HG03575 (cell line): ENCODE data around the gene NUDT8.
"Not testable (repeated sequence)": the region's sequence is repeated elsewhere in the genome, so short reads cannot be mapped to it uniquely, and the experiment has no call there.

ENCODE experiments used
- ATAC-seq: cut with Tn5 transposase; IDR thresholded peaks from one replicate; pipeline ENCODE4 v1.9.1; 2021; ENCODE audit not compliant: unreplicated experiment, insufficient number of reproducible peaks, low FRiP score; ENCODE audit errors: extremely low read depth

The NUDT8 gene

DNA sequence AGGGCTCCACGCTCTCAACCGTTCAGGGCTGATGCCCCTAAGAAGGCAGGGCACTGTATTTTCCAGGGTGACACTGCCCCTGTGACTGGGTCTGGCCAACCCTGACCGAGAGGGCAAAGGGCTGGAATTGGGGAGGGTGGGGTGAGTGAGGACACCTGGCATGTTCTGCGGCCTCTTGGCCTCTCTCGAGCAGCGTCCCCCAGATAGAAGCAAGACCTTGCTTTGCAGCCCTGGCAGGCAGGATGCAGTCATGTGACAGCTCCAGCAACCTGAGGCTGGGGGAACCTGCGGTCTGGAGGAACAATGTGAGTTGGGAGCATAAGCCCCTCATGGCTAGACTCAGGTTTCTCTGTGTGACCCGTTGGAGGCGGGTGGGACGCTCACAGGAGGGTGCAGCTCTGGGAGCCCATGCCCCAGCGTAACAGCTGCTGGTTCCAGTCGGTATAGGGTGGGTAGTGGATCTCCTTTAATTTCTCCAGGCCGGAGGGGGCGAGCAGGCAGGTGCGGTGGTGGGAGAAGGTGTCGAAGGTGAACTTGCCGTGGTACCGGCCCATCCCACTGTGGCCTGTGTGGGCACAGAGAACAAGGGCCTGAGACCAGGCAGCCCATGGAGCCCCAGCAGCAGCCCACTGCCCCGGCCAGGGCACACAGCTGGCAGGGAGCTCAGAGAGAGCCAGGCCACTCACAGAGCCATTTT, 33.2 kb upstream of the NUDT8 start:
- no peak for ATAC-seq

- no peak for ATAC-seq
Observed at GRCh38 chr11:67662142-67662834, 32.6 kb upstream of the NUDT8 start.

DNA sequence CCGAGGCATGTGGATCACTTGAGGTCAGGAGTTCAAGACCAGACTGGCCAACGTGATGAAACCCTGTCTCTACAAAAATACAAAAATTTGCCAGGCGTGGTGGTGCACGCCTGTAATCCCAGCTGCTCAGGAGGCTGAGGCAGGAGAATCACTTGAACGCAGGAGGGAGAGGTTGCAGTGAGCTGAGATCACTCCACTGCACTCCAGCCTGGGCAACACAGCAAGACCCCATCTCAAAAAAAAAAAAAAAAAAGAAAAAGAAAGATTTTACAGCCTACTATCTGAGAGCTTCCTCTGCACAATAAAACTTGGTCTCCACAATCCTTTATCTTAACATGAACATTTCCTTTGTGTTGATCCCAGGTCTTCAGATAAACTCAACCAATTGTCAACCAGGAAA, 31.0 kb upstream of the NUDT8 start:
- not testable (repeated sequence) for ATAC-seq

DNA sequence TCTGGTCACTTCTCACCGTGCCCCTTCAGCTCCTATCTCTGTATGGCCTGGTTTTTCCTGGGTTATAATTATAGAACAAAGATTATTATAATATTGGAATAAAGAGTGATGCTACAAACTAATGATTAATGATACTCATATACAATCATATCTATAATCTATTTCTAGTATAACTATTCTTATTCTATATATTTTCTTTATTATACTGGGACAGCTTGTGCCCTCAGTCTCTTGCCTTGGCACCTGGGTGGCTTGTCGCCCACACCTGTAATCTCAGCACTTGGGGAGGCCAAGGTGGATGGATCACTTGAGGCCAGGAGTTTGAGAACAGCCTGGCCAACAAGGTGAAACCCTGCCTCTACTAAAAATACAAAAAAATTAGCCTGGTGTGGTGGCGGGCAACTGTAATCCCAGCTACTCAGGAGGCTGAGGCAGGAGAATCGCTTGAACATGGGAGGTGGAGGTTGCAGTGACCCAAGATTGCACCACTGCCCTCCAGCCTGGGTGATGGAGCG, 30.0 kb upstream of the NUDT8 start:
- ATAC-seq, result not testable (repeated sequence)

- no peak for ATAC-seq
Observed at GRCh38 chr11:67657300-67657699, 27.6 kb upstream of the NUDT8 start.

DNA sequence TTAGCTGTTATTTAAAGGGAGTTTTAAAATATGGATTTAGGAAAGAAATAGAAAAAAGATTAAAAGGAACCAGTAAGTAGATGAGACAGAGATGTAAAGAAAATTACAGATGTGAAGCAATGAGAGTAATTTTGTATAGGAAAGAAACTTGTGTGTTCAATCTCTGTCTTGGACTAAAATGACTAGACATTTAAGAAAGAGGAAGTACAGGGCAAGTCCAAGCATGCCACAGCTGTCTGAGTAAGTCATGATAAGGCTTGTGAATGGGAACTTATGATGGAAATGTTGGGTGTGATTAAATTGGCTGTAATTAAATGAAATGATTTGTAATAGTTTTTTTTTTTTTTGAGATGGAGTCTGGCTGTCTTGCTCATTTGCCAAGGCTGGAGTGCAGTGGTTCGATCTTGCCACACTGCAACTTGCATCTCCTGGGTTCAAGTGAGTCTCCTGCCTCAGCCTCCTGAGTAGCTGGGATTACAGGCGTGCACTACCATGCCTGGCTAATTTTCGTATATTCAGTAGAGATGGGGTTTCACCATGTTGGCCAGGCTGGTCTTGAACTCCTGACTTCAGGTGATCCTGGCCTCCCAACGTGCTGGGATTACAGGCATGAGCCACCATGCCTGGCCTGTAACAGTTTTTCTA, 26.7 kb upstream of the NUDT8 start:
- no peak for ATAC-seq

DNA sequence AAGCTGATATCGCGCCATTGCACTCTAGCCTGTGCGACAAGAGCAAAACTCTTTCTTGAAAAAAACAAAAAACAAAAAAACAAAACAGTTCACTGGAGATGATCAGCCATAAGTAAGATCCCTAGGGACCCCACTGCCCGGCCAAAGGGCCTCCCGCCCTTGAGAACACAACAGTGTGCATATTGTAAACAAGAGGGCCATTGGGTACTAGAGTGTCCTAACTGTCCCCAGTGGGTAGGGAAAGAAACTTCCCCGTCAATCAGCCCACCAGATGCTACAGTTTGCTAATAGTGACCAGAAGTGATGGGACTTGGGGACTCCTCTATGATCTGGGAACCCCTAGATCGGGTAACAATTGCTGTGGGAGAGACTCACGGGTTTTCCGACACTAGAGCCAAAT, 24.5 kb upstream of the NUDT8 start:
- no peak for ATAC-seq

GRCh38 chr11:67652965-67653845, 23.5 kb upstream of the NUDT8 start:
- ATAC-seq, result no peak

DNA sequence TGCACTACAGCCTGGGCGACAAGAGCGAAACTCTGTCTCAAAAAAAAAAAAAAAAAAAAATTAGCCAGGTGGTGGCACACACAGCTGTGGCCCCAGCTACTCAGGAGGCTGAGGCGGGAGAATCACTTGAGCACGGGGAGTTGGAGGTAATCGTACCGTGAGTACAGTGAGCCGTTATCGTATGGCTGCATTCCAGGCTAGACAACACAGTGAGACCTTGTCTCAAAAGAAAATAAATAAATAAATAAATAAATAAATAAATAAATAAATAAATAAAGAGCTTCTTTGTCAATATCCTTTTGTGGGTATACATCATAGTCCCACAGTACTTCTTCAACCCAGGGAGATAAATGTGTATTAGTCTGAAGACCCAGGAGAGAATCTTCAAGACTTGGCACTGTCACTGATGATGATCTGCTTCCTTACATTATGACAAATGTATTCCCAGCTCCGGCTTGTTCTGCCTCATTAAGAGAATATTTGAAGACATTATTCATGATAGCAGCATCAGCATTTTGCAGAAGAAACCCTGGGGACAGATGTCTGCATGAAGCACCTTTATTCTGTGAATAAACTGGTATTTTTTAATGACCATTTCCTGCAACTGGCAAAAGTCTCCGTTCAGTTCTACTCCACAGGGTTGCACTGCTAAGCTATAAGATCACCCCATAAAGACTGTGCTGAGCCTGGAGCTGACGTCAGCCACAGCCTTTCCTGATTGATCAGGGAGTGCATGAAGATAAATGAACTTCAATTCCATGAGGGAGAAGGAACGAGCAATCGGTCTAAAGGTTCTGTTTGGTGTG, 22.4 kb upstream of the NUDT8 start:
- no peak for ATAC-seq

GRCh38 chr11:67649634-67650510, 20.1 kb upstream of the NUDT8 start:
- no peak for ATAC-seq

DNA sequence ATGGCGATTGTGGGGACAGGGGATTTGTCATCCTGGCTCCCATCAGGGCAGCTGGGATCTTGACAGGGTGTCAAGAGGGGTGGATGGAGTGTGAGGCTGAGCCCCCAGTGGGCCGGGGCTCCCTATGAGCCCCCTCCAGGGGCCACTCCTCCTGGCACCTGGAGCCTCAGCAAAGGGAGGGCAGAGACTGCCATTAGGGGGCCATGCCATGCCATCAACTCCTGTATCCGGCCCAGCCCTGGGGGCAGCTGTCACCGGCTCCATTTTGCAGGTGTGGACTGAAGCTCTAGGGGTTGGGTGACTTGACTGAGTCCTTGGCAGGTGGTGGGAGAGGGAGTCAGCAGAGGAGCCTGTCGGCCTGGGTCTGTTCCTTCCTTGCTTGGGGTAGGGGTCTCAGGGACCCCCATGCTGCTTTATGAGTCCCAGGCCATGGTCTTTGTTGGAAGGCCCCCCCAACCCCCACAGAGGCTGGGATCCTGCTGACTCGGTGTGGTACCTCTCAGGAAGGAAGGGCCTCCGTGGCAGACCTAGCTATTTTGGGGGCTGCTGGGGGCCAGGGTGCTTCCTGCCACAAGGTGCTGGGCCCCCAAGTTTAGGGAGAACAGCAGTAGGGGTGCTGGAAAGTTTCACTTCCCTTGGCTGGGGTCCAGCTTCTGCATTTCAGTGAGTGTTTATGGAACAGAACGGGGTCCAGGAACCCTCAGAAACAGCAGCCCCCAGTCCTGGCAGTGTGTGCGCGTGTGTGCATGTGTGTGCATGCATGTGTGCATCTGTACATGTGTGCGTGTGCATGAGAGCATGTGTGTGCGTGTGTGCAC, 19.3 kb upstream of the NUDT8 start:
- no peak for ATAC-seq

GRCh38 chr11:67648140-67648795, 18.5 kb upstream of the NUDT8 start:
- no peak for ATAC-seq

DNA sequence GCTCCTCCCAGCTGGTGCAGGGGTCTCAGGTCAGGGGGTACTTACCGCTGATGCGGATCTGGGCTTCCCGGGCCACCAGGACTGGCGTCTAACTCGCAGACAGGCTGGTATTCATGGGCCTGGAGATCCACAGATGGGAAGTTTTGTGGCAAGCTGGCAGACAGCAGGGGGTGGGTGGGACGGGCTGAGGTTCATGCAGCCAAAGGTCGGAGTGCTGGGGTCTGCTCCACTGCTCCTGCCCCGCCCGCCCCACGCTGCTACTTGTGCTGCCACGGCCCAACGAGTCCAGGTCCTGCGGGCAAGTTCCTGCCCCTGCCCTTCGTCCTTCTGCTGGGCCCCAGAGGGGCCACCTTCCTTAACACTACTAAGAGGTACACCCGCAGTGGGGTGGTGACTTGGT, 17.7 kb upstream of the NUDT8 start:
- no peak for ATAC-seq

DNA sequence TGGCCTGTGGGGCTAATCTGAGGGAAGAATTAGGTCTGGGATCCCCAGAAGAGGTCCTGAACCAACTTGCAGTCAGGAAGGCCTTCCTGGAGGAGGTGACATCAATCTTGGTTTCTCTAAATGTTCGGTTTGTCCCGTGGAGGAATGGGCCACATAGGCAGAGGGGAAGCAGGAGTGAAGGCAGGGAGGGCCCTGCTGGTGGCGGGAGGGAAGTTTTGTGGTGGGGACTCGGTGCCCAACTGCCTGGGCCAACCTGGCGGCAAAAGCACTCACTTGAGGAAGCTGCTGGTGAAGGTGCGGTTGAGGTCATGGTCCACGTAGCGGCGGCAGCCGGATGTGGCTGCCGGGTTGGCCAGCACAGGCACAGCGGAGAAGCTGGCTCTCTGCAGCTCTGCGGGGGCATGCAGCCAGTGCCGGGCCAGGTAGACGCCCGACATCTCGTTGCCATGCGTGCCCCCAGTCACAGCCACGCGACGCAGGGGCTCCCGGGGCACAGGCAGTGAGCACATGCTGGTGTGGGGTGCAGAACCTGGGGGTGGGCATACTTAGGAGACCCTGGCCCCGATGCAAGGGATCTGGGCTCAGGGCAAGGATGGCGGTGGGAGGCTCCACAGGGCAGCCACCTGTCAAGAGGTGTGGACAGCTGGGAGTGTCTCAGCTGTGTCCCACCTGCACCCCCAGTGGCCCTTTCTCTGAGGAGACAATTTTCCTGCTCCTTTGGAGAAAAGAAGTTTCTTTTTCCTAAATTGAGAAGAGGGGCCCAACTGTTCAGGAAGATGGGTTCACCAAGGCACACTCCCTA, 17.0 kb upstream of the NUDT8 start:
- ATAC-seq, result no peak
